ENCODE results near the gene HSPB9. TPM values are rescaled to one million over a fixed set of nuclear protein-coding genes. Genes with fewer than 3 reads are reported as not detected.
"Not testable (repeated sequence)": the region's sequence is repeated elsewhere in the genome, so short reads cannot be mapped to it uniquely, and the experiment has no call there.

HSPB9 gene
- total RNA-seq, 1 experiment from 2014 or later: not detected

- no peak overlapping the region for H3K4me2 ChIP-seq (ENCODE audit: low read length)
- no peaks in the 10 kb centered on the region for H3K9me3 ChIP-seq (ENCODE audit: control insufficient read depth in 1 of 2, insufficient read depth in 1 of 2, low read depth in 1 of 2, low read length in 2 of 2)
- POLR2A ChIA-PET: no interaction called here
- TF ChIP-seq SIN3A (IDR thresholded peaks at IDR 0.05; ENCODE audit: low read depth) (no peak), EZH2phosphoT487 (IDR thresholded peaks at IDR 0.05; ENCODE audit: borderline replicate concordance) (no peak), ZBTB33 (IDR thresholded peaks at IDR 0.05; ENCODE audit: extremely low read depth, insufficient replicate concordance, low read length) (no peak), YY1 (IDR thresholded peaks at IDR 0.05; ENCODE audit: extremely low read depth, insufficient replicate concordance, low read depth, low read length) (no peak), FOSL1 (IDR thresholded peaks at IDR 0.05; ENCODE audit: low read depth) (no peak), ELF1 (IDR thresholded peaks at IDR 0.05; ENCODE audit: borderline replicate concordance, low read depth) (no peak), CTCF (IDR thresholded peaks at IDR 0.05 in 2 of 3, conservative IDR thresholded peaks at IDR 0.05 in 1 of 3; ENCODE audit: borderline replicate concordance in 1 of 3, insufficient read depth in 1 of 3, low read depth in 2 of 3, low read length in 2 of 3) (no peak), RAD21 (IDR thresholded peaks at IDR 0.05; ENCODE audit: low read depth) (no peak), SP1 (IDR thresholded peaks at IDR 0.05; ENCODE audit: low read depth) (no peak)
- H3K9ac ChIP-seq (ENCODE audit: low read length): no peak overlapping the region
- DNase-seq (ENCODE audit: low read depth, low spot score) (no peak), ATAC-seq (no peak)
- H3K9me2 ChIP-seq (ENCODE audit: insufficient read depth): no peaks in the 10 kb centered on the region
- H3K4me3 ChIP-seq (replicated peaks in 1 of 2; ENCODE audit: low read depth in 1 of 2, low read length in 2 of 2): no peak overlapping the region
- no TSS peak for BruUV-seq (replicated peaks)
- intact Hi-C loops (cut with micrococcal nuclease): no loop called here
- H3K36me3 ChIP-seq (ENCODE audit: control insufficient read depth in 1 of 2, insufficient read depth in 2 of 2, low read length in 2 of 2): peaks cover 12 to 14% of the 10 kb centered on the region in 2 experiments; a peak in 3 of 4 replicates
- RAD21 ChIA-PET (ENCODE audit: low non-redundant PET in 1 of 2, low total read pairs in 2 of 2, uncharacterized antibody in 2 of 2, unreplicated experiment in 2 of 2): no interaction called here
- CTCF ChIA-PET: no interaction called here
- H3K4me1 ChIP-seq (ENCODE audit: control insufficient read depth in 1 of 2, insufficient read depth in 2 of 2, low read length in 2 of 2): no peaks in the 10 kb centered on the region
- H3K79me2 ChIP-seq (ENCODE audit: insufficient read depth, low read length): peaks cover 81% of the 10 kb centered on the region
- no peak overlapping the region for H3K27ac ChIP-seq (ENCODE audit: low read depth, low read length)
- H2AFZ ChIP-seq (ENCODE audit: low read depth, low read length, poor library complexity, severe bottlenecking): no peak overlapping the region
- no peaks in the 10 kb centered on the region for H3K27me3 ChIP-seq (ENCODE audit: insufficient read depth, low read length)
- H4K20me1 ChIP-seq (ENCODE audit: insufficient read depth): no peaks in the 10 kb centered on the region
Measured at GRCh38 chr17:42142371-42142896, 19.8 kb downstream of the HSPB9 start.

- H3K4me2 ChIP-seq (ENCODE audit: low read length); H3K4me3 ChIP-seq (replicated peaks in 1 of 2; ENCODE audit: low read depth in 1 of 2, low read length in 2 of 2); H3K27me3 ChIP-seq (ENCODE audit: insufficient read depth, low read length); H3K4me1 ChIP-seq (ENCODE audit: control insufficient read depth in 1 of 2, insufficient read depth in 2 of 2, low read length in 2 of 2); H2AFZ ChIP-seq (ENCODE audit: low read depth, low read length, poor library complexity, severe bottlenecking); DNase-seq (ENCODE audit: low read depth, low spot score); POLR2A ChIA-PET; H3K9ac ChIP-seq (ENCODE audit: low read length); H3K27ac ChIP-seq (ENCODE audit: low read depth, low read length); H3K9me3 ChIP-seq (ENCODE audit: control insufficient read depth in 1 of 2, insufficient read depth in 1 of 2, low read depth in 1 of 2, low read length in 2 of 2); H4K20me1 ChIP-seq (ENCODE audit: insufficient read depth); CTCF ChIA-PET; H3K9me2 ChIP-seq (ENCODE audit: insufficient read depth); ATAC-seq; RAD21 ChIA-PET (ENCODE audit: low non-redundant PET in 1 of 2, low total read pairs in 2 of 2, uncharacterized antibody in 2 of 2, unreplicated experiment in 2 of 2); intact Hi-C loops (cut with micrococcal nuclease); BruUV-seq (replicated peaks): not testable (repeated sequence)
- Histone ChIP-seq H3K36me3 (ENCODE audit: control insufficient read depth in 1 of 2, insufficient read depth in 2 of 2, low read length in 2 of 2) (peaks cover 12 to 14% of the 10 kb centered on the region in 2 experiments; a peak in 3 of 4 replicates), H3K79me2 (ENCODE audit: insufficient read depth, low read length) (peaks cover 81% of the 10 kb centered on the region)
Measured at GRCh38 chr17:42143138-42143537, 20.5 kb downstream of the HSPB9 start.
